LoVo (cell line): ENCODE data around the gene NOTCH1.

ENCODE experiments used
- DNase-seq: peaks from one replicate; pipeline ENCODE4 v3.0.0-alpha.2; 2016; ENCODE audit warnings: low spot score

The NOTCH1 gene

GRCh38 chr9:136544964-136545691 is 720 bp downstream of the NOTCH1 start:
- no peak for DNase-seq

DNA sequence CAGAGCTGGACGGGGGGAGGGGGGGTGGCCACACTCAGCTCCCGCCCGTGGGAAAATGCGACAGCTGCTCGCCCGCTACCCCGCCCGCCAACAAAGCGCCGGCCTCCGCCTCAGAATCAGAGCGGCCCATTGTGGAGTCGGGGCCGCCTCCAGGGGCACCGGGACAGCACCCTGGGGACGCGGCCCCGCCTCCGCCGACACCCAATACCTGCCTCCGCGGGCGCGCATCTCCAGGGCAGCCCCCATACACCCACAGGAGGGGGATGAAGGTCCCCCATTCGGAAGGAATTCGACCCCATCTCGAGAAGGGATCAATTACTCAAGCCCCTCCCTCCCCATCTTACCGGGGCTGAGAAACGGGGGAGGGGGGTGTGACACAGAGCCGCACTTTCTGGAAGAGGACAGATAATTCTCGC is 1.3 kb downstream of the NOTCH1 start:
- DNase-seq: no peak

DNA sequence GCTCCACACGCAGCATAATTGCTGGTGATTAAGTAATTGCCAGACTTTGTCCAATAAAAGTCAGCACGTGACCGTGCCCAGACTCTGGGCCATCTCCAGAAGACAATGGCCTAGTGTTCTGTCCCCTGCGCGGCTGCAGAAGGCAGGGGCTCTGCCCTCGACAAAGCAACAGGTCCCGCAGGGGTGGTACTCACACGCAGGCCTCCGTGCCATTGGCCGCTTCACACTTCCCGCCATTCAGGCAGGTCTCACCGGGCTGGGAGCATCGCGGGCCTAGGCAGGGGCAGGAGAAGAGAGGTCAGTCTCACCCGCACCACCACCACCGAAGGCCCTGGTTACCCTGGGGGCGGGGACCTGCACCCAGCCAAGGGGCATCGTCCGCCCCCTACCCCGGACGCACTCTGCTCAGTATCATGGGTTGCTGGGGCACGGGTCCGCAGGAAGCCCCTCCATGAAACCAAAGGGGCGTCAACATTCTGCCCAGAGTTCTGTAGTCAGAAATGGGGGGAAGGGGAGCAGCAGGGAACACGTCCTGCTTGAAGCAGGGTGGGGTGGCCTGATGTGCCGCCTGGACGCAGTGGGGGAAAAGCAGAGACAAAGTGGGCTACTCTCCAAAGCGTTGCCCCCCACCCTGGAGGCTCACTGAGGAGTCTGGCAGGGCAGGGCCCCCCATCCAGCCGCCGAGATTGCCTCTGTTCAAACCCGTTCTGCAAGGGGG is 1.9 kb downstream of the NOTCH1 start:
- no peak for DNase-seq

DNA sequence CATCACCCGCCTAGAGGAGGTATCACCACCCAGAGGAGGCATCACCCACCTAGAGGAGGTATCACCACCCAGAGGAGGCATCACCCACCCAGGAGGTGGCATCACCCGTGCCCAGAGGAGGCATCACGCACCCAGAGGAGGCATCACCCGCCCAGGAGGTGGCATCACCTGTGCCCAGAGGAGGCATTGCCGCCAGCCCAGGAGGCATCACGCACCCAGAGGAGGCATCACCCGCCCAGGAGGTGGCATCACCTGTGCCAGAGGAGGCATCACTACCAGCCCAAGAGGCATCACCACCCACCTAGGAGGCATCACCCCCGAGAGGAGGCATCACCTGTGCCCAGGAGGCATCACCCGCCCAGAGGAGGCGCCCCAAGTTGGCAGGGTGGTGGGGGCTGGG is 2.6 kb downstream of the NOTCH1 start:
- DNase-seq: no peak

DNA sequence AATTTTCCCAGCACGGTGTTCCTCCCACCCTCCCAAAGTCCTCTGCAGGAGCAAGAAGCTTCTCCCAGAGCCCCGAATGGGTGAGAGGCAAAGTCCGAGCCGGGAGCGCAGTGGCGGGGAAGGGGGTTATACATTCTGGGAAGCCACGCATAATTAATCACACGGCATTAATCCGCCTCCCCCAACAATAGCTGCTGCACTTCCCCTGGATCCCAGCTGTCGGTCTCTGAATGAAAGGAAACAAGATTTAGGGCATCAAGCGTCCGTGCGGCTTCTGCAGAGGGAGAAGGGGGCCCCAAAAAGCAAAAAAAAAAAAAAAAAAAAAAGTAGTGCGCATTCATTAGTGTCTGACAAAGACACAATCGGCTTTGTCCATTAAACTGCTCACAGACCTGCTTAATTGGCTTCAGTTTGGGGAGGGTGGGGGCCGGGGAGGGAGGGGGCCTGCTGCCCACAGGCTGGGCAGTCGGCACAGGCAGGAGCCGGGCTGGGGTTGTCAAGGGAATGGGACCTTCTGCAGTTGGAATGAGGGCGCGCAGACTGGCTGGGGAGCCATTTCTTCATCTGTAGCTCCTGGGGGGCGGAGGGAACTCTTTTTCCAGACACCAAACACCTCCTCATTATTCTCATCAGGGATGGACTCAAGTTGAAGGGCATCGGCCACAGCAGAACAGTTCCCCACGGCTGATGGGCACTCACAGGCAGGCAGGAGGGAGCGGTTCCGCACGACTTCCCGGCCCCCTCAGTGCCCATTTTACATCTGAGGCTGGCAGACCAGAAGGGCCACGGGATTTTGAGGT is 3.4 kb downstream of the NOTCH1 start:
- no peak for DNase-seq

DNA sequence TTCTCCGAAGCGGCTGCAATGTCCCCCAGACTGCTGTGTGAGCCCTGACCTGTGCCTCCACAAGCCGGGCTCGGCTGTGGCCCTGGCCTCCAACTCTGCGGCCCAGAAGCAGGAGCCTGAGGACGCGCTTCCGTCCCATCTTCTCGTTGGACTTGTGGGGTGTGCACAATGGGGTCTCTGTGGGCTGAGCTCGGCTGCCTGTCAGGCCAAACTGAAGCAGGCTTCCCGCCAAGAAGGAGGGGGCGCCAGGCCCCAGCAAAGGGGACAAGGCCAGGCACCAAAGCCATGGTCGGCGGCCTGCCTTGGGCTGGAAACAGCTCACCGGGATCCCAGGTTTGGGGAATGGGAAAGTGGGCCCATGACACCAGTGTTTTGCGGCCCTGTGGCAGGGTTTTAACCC is 4.1 kb downstream of the NOTCH1 start:
- DNase-seq: no peak

DNA sequence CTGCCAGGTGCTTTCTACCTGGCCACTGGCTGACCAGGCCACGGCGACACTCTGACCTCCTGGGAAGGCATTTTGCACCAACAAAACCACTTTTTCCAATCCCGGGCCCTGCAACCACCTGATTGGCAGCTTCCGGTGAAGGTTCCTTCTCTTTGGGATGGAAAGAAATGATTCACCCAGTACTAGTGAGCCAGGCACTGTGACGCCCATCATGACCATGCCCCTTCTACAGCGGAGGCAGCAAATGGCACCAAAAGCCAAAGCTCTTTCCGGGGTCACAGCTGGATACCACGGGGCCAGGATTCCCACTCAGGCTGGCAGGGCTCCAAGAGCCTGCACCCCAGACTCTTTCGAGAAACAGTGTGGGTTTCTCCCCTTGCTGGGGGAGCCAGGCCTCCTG is 4.7 kb downstream of the NOTCH1 start:
- DNase-seq: no peak

DNA sequence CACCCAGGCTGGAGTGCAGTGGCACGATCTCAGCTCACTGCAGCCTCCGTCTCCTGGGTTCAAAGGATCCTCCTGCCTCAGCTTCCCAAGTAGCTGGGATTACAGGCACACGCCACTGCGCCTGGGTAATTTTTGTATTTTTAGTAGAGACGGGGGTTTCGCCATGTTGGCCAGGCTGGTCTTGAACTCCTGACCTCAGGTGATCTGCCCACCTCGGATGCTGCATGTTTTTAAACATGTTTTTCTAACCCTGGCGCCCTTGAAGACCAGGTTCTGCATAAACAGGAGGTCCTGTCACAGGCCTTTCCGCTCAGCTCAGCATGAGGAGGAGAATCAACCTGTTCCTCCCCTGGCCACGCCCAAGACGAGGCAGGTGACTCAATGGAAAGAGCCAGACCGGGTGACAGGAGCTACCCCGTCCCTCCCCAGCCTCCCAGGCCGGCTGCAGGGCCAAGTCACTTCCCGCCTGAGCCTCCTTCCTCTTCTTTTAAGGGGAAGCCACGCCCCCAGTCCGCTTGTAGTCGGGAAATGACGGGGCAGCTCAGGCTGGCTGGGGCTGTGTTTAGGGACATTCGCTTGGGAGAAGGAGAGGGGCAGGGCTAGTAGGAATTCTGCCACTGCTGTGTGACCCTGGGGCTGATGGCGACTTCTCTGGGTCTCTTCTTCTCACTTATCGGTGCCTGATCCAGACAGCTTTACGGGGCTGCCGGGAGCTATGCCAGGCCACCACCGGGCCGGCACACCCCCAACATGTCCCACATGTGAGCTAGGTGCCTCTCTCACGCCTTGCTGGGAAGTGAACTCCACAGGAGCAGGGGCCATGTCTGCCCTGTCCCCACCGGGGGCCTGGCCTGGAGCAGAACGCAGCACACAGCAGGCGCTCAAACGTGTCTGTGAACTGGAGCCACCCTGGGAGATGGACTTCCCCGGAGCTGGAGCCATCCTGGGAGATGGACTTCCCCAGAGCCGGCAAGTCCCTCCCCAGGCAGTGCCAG is 6.1 kb downstream of the NOTCH1 start:
- DNase-seq: no peak

GRCh38 chr9:136538599-136539426 is 7.0 kb downstream of the NOTCH1 start:
- DNase-seq: no peak

DNA sequence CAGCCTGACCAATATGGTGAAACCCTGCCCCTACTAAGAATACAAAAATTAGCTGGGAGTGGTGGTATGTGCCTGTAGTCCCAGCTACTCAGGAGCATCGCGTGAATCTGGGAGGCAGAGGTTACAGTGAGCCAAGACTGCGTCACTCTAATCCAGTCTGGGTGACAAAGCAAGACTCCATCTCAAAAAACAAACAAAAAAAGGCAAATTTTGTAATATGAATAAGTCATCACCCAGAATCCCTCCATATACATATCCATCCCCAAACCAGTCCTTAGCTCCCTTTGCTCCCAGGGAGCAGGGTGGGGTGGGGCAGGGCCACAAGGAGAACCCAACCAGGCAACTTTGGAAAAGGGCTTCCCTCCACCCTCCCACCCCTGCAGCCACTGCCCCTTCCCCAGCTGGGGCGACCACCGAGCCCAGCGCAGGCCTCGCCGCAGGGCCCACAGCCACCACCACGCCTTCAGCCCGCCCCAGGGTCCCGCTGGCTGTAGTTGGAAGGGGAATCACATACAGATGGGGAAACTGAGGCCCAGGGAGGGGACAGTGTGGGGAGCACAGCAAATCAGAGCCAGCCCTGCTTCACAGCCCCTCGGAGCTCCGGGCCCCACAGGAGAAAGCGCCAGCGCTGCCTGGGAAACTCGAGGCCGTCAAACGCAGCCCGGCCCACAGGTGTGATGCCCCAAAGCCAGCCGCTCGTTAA is 7.8 kb downstream of the NOTCH1 start:
- DNase-seq: no peak

DNA sequence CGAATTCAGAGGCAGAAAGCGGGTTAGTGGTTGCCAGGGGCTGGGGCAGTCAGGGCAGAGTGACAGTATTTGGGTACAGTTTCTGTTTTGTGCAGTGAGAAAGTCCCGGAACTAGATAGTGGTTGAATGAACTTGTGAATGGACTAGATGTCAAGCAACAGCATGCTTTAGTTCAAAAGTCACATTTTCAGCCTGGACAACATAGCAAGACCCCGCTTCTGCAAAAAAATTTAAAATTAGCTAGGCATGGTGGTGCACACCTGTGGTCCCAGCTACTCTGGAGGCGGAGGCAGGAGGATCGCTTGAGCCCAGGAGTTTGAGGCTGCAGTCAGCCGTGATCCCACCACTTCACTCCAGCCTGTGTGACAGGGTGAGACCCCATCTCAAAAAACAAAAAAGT is 8.4 kb downstream of the NOTCH1 start:
- no peak for DNase-seq

DNA sequence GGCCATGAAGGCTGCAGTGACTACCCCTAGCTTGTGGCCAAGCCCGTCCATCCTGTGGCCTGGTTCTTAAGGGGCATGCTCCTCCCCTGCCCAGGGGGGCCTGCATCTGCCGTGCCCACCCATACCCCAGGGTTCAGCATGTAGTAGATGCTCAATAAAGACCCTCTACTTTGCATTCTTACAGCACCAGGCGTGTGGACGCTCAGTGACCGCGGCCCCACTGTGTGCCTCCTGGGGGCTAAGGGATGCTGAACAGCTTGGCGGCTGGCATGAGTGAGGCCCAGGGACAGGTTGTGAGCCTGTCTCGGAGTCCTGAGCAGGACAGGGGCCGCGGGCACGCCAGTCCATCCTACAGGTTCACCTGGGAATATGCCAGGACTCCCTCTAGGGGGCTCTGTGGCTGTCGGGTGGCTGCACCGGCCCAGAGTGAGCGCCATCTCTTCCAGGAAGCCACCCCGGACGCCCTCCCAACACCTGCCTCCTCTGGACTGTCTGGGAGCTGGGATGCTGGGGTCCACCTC is 9.1 kb downstream of the NOTCH1 start:
- no peak for DNase-seq

- DNase-seq: no peak
Measured at GRCh38 chr9:136536051-136536720, 9.7 kb downstream of the NOTCH1 start.

- DNase-seq: no peak
Measured at GRCh38 chr9:136535070-136535469, 10.8 kb downstream of the NOTCH1 start.

DNA sequence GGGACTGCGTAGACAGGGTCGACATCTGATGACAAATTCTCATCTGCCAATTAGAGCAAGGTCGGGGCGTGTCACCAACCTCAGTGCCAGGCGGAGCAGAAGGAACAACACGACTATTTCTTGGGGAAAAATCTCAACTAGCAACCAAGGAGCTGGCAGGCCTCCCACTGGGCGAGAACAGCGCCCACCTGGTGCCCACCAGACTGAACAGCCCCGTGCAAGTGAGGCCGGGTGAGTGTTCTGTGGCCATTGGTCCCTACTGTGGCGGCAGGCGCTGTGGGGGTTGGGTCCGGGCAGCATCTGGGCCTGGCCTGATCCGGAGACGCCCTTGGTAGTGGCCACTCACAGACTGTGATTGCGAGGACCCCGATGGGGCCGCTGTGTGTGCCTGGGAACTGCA is 11.5 kb downstream of the NOTCH1 start:
- DNase-seq: no peak

DNA sequence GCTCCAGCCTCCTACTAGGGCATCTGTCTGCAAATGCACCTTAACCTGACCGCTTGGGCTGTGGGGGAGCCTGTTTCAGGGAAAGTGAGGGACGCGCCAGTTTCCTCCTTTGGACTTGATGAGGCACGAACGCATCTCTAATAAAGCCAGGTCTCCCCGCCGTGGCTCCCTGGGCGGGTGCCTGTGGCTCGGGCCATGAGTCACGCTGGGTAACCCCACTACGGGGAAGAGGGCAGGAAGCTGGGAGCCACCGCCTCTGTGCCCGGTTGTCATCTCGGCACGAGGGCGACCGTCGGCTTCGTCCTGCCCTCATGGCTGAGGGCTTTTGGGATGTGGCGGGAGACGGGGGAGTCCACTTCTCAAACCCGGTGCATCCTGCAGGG is 12.1 kb downstream of the NOTCH1 start:
- DNase-seq: no peak

DNA sequence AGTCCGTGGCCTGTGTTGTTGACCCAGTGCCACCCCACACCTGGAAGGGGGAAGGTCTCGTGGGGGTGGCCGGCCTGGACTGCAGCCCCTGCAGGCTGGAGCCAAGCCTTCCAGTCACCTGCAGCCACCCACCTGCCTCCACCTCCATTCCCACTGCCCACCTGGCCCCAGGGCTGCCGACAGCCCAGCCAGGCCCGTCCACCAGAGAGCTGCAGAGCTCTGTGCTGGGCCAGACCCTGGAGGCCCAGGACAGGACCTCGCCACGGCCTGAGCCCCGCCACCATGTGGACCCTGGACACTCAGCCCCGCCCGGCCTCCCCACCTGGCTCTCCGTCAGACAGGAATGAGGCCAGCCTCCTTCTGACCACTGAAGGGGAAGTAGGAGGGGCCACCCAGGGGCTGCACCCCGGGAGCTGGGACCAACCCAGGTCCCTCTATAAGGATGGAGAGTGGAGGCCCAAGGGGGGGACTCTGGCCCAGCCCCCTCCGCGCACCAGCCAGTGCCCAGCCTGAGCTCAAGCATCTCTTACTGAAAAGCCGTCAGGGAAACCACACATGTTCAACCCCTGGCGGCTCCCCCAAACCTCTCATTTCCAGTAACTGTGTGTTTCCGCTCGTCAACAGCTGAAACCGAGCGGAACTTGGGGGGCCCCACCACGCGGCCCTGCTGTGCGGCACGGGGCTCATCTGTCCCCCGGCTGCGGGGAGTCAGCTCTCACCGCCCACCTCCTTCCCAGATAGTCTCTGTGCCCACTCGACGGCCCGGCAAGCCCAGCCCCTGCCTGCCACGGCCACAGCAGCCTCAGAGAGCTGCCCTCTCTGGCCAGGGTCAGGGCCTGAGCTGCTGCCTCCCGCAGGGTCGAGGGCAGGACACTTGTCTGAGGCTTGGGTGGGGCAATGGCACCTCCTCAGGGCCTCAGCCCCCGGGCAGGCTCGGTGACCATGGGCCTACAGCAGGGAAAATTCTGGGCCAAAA is 12.8 kb downstream of the NOTCH1 start:
- DNase-seq: no peak
